Cardiac muscle cell (in vitro differentiated cells and primary cell): Measurements from ENCODE around the gene FNDC3B. TPM values are rescaled to one million over a fixed set of nuclear protein-coding genes. Genes with fewer than 3 reads are reported as not detected.

Experiments
- DNase-seq, 2 donors: peaks; one replicate each; pipeline versions ENCODE4 v3.0.0 to v3.0.0-alpha.2; 2010 to 2017; ENCODE audit warnings: low read depth in 1 of 2, low spot score in 1 of 2
- H3K27ac ChIP-seq: fragments of 200-600 bp; sonication (generic); 2 replicates; pipeline ENCODE4 v1.5.1; 2016
- H3K27me3 ChIP-seq: fragments of 200-600 bp; sonication (generic); 2 replicates; pipeline ENCODE4 v1.6.0; 2016; ENCODE audit warnings: control low read depth
- H3K36me3 ChIP-seq: fragments of 200-600 bp; sonication (generic); 2 replicates; pipeline ENCODE4 v1.5.1; 2016; ENCODE audit warnings: control low read depth
- H3K4me1 ChIP-seq: fragments of 200-600 bp; sonication (generic); 2 replicates; pipeline ENCODE4 v1.8.1; 2017; ENCODE audit warnings: low read depth, mild to moderate bottlenecking, mixed run types
- H3K4me3 ChIP-seq: fragments of 200-600 bp; sonication (generic); 2 replicates; pipeline ENCODE4 v1.5.1; 2016; ENCODE audit warnings: mild to moderate bottlenecking
- H3K9me3 ChIP-seq: fragments of 200-600 bp; sonication (generic); 2 replicates; pipeline ENCODE4 v1.5.1; 2017; ENCODE audit warnings: low read depth, mild to moderate bottlenecking, control low read depth
- polyA plus RNA-seq: library from polyadenylated mRNA; unstranded; fragments of >200 nt; fragmentation: Nextera tagmentation; extraction: Ambion mirVana; gene quantifications from 2 replicates; pipeline ENCODE4 v1.2.1, GENCODE V29; 2016
- total RNA-seq: library from RNA; depleted of rRNA; stranded (reverse); fragments of >200 nt; gene quantifications from 2 replicates; pipeline ENCODE4 v1.2.3, GENCODE V29; 2016
- TF ChIP-seq, protein P1 (sequence below): IDR thresholded peaks from 2 replicates; pipeline ENCODE4 v1.5.1; 2012; ENCODE audit warnings: low read depth, mild to moderate bottlenecking, low read length

Gene FNDC3B
- total and polyA plus RNA-seq, 2 experiments from 2014 or later, result 55.2 to 62.3 TPM

DNA sequence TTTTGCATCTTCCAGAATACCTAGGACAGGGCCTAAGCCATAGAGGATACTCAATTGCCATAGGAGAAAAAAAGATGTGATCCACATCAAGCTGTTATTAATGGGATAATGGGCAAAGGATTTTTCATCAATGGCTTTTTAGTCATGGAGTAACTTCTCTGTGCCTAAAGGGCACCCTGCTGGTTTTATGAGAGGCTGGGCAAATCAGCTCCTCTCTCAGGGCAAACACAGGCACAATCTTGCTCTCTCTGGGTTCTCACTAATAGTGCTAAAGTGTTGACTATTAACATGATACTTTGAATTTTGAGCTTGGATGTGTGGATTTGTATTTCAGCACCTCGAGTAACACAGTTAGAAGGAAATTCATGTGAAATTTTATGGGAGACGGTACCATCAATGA is 341.3 kb downstream of the FNDC3B start:
- Histone ChIP-seq H3K4me1 (no peaks in the 10 kb centered on the region), H3K9me3 (peaks cover 3% of the 10 kb centered on the region), H3K27ac (no peak overlapping the region), H3K4me3 (no peak overlapping the region), H3K27me3 (no peaks in the 10 kb centered on the region), H3K36me3 (peaks cover 40% of the 10 kb centered on the region)
- TF ChIP-seq, protein P1, sequence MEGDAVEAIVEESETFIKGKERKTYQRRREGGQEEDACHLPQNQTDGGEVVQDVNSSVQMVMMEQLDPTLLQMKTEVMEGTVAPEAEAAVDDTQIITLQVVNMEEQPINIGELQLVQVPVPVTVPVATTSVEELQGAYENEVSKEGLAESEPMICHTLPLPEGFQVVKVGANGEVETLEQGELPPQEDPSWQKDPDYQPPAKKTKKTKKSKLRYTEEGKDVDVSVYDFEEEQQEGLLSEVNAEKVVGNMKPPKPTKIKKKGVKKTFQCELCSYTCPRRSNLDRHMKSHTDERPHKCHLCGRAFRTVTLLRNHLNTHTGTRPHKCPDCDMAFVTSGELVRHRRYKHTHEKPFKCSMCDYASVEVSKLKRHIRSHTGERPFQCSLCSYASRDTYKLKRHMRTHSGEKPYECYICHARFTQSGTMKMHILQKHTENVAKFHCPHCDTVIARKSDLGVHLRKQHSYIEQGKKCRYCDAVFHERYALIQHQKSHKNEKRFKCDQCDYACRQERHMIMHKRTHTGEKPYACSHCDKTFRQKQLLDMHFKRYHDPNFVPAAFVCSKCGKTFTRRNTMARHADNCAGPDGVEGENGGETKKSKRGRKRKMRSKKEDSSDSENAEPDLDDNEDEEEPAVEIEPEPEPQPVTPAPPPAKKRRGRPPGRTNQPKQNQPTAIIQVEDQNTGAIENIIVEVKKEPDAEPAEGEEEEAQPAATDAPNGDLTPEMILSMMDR, result no peak
- DNase-seq, result no peak

DNA sequence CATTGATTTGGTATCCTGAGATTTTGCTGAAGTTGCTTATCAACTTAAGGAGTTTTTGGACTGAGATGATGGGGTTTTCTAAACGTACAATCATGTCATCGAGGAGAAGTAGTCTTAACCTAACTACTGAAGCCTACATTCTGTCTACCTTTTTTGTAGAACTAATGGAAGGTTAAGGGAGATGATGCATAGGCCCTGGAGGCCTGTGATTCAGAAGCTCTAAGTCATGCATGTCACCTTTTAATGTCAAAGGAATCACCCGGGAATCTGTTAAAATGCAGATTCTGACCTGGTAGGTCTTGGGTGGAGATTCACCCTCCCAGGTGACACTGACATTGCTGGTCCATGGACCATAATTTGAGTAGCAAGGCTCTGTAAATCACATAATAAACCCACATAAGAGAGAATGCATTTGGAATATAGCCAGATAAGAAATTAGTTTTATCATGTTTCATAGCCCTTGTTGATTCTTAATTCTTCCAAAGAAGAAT is 344.0 kb downstream of the FNDC3B start:
- Histone ChIP-seq H3K9me3 (peaks cover 3% of the 10 kb centered on the region), H3K27me3 (no peaks in the 10 kb centered on the region), H3K36me3 (peaks cover 29% of the 10 kb centered on the region), H3K4me3 (no peak overlapping the region), H3K27ac (no peak overlapping the region), H3K4me1 (no peaks in the 10 kb centered on the region)
- TF ChIP-seq, protein P1, result no peak
- DNase-seq, result no peak

DNA sequence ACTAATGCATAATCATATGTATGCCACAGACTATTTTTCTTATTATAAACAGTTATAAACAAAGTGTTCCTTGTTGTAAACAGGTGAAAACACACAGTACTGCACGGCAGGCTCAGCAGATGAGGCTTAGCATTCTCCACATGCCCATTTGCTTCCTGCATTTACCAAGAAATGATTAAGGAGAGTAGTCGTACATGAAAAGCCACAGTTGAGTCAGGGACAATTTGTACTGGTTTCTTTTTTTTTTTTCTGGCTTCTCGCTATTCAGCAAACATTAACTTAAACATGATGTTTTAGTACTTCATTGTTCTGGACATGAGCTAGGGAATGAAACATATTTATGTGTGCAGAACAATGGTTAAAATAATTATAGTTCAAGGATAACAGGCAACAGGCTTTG is 345.5 kb downstream of the FNDC3B start:
- Histone ChIP-seq H3K9me3 (no peaks in the 10 kb centered on the region), H3K4me3 (no peak overlapping the region), H3K27me3 (no peaks in the 10 kb centered on the region), H3K27ac (peak overlapping the region; percentile 22), H3K4me1 (no peaks in the 10 kb centered on the region), H3K36me3 (peaks cover 14% of the 10 kb centered on the region)
- TF ChIP-seq, protein P1, result no peak
- DNase-seq, result no peak

DNA sequence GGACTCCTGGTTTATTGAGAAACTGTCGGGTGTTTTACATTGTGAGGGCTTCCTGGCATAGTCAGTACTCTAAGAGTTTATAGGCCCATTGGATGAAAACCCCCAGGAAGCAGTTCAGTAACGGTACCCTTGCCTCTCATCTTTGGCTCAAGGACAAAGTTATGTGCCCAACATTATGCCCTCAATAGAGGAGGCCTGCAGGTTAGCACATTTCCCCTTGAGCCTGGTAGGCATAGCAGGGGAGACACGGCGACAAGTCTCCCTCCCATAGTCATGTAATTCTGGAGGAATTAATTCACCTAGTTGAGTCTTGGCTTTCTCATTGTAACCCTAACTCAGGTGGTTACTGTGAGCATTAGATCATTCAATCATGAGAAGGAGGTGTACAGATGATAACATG is 348.4 kb downstream of the FNDC3B start:
- no peaks in the 10 kb centered on the region for H3K9me3 ChIP-seq
- H3K27me3 ChIP-seq, result no peaks in the 10 kb centered on the region
- TF ChIP-seq, protein P1, result no peak
- no peaks in the 10 kb centered on the region for H3K4me1 ChIP-seq
- H3K27ac ChIP-seq, result no peak overlapping the region
- no peak for DNase-seq
- H3K36me3 ChIP-seq, result no peaks in the 10 kb centered on the region
- H3K4me3 ChIP-seq, result no peak overlapping the region

DNA sequence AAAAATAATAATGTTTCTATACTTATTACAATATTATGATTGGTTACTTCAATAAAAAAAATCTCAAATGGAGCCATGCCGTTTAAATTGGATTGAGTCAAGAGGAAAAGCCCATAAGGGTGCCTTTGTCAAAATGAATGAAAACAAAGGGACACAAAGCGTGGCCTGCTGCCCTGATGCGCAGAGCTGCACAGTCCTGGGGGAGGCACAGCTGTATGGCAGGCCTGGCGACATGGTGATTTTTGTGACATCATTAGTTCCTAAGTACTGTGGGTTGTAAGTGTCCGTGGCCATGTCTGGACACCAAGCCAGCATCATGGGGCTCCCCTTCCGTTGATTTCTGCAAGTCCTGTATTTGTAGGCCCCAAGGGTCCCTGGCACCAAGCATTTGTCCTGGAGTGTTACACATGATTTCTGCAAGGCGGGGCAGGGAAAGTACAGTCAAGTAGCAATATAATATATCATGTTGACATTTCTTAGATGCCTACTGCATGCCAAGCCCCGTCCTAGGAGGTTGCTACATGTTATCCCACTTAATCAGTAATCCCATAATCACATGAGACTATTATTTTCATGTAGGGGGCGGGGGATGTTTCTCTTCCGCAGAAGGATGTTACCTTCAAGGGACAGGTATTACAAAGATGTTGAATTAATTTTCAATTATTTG is 349.2 kb downstream of the FNDC3B start:
- Histone ChIP-seq H3K9me3 (no peaks in the 10 kb centered on the region), H3K27ac (no peak overlapping the region), H3K4me3 (no peak overlapping the region), H3K27me3 (no peaks in the 10 kb centered on the region), H3K36me3 (no peaks in the 10 kb centered on the region), H3K4me1 (no peaks in the 10 kb centered on the region)
- TF ChIP-seq, protein P1, result no peak
- DNase-seq, result no peak
